RKO (cell line): Measurements from ENCODE around the gene FANCB.

Experiments
- DNase-seq: peaks from one replicate; pipeline ENCODE4 v3.0.0-alpha.2; 2016; ENCODE audit warnings: low spot score

The FANCB gene

DNA sequence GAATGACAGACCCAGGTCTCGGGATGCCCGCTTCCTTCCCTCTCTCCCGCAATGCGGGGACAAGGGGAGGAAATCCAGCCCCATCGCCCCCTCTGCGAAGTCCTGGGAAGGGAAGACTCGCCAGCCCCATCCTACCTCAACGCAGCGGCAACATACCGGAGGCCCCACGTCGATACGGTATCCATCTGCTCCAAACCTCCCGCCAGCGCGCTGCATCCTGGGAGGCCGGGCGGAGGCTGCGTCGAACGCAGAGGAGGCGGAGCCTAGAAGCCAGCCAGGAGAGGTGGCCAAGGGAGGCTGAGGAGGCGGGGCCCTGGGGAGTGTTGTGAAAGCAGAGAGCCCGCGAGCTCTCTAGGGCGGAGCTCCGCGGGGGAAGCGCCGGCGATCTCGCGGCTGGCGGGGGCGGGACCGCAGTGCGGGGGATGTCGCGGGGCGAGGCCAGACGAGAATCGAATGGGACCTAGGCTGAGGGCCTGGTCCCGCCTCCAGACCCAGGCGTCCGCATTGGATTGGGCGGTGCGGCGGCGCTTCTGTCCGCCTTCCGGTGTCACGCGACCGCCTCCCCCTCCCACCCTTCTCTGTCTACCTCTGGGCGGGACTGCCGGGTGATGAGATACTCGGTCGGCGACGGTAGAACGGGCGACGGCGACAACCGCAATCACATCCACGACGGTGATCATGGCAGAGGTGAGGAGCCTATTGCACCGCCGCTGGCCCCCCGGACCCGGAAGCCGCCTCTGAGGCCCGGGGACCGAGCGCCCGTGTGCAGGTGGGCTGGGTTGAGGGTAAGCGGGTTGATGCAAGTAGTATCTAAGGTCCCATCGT, at the start of gene FANCB, which contains the start of gene MOSPD2:
TSS of gene FANCB (minus strand) at position 219 of the 825 bp plus-strand sequence. CDS start 7,559 bp downstream, outside the sequence.
TSS of gene MOSPD2 (plus strand) at position 571 of the 825 bp plus-strand sequence. CDS start at position 679, 108 bp downstream.
- peak; percentile 91 for DNase-seq

DNA sequence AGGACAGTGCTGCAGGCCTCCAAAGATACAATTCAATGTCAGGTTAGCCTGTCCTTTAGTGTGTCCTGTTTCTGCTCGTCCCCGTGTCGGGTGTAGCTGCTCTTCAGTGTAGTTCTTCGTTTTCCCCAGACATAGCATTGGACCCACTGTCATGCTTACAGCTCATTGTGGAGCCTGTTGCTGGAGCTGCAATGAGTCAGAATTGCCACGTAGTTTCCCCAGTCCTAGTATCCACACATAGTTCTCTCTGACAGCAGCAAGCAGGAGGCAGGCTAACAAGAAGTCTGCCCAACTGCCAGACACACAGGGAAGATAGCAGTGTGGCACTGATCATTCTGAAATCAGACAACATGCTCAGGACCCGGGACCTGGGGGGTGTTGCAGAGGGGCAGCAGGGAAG, 49.6 kb upstream of the FANCB start:
- peak; percentile 63 for DNase-seq

- no peak for DNase-seq
Measured at GRCh38 chrX:14920196-14920595, 47.3 kb upstream of the FANCB start.

- DNase-seq: no peak
Measured at GRCh38 chrX:14919407-14919806, 46.5 kb upstream of the FANCB start.

DNA sequence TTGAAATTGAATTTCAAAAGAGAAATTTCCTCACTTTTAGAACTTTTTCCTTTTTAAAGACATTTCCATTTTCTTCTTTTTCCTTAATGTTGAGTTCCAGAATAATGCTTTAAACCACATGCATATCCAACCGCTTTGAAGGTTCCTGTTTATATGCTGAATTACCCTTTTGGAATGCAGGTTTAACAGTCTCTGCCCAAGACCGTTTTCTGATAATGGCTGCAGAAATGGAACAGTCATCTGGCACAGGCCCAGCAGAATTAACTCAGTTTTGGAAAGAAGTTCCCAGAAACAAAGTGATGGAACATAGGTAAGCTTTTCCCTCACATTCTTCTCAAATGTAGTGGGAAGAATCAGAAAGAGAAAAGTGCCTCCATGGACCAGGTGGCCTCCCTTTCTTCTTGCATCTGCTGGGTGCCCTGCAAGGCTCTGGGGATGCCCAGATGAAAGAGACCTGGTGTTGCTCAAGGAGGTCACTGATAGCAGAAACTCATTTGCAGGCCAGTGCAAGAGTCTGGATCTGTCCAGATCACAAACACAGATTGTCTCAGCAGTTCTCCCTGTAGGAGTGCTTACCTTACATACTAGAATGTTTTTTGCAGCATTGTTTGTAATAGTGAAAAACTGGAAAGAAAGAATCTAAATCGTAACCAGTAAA, 43.3 kb upstream of the FANCB start:
- DNase-seq: no peak

DNA sequence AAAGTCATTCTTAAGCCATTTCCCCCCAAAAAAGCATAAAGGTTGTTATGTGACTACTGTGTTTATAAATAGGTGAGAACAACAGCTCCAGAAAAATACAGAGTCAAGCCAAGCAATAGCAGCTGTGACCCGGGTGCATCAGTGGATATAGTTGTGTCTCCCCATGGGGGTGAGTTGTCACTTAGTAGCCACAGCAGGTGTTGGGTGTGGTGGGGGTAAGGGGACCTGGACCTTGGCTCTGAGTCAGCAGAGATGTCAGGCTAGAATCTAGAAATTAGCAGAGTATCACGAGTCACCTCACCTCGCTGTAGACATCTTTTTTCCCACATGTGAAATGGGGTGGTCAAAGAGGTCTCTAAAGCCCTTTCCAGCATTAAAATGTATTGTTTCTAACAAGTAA, 42.7 kb upstream of the FANCB start:
- DNase-seq: no peak

- no peak for DNase-seq
Measured at GRCh38 chrX:14913241-14913640, 40.4 kb upstream of the FANCB start.

DNA sequence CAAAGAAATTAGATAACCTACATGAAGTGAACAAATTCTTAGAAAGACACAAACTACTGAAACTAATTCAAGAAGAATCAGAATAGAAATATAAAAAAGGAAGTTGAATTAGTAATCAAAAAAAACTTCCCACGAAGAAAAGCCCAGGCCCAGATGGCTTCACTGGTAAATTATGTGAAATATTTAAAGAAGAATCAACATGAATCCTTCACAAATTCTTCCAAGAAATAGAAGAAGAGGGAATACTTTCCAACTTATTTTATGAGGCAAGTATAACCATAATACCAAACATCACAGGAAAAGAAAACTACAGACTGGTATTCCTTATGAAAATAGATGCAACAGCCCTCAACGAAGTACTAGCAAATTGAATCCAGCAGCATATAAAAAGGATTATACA, 31.0 kb upstream of the FANCB start:
- no peak for DNase-seq

GRCh38 chrX:14902537-14902936, 29.7 kb upstream of the FANCB start:
- DNase-seq: no peak

DNA sequence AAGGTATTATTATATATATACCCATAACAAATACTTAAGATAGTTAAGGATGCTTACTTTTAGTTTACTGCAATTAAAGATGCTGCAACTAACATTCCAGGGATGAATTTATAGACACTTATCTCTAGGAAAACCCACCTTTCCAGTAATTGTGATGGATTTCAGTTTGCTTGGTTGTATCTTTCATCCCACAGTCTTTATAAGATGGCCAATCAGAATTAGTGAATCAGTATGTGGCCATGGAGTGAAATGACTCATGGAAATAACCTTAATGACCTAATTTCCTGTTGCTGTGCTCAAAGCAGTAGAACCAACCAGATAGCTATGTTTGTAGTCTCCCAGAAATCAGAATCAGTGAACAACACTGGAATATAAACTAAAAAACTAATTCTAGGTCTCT, 26.7 kb upstream of the FANCB start:
- peak; percentile 84 for DNase-seq

DNA sequence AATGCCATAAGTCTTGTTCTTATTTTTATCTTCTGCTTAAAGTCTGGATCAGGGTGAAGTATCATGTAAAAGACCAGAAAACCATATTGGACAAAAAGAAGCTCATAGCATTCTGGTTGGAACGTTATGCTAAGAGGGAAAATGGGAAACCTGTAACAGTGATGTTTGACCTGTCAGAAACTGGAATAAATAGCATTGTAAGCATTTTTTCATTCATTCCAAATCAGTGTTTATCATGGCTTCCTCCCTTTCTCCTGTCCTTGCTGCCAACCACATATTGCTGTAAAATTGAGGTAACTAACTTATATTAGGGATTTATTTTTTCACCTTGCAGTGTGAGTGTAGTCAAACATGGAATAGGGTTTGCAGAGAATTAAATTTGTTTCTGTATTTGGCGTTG, 24.2 kb upstream of the FANCB start:
- no peak for DNase-seq

DNA sequence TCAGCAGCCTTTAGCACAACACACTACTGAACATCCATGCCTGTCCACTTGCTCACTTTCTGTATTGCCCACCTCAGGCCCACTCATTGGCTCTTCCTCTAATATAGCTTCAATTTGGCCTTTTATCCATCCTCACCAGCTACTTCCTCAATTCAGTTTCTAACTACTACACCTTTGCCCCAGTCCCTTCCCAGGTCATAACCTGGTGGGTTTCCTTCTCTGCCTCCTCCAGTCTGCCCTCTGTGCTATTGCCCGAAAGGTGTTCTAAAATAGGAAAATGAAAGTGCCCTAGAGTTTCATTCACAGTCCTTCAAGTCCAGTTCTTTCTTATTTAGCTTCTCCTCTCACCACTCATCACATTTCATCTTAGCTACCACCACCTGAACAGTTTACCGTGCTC, 23.4 kb upstream of the FANCB start:
- no peak for DNase-seq

DNA sequence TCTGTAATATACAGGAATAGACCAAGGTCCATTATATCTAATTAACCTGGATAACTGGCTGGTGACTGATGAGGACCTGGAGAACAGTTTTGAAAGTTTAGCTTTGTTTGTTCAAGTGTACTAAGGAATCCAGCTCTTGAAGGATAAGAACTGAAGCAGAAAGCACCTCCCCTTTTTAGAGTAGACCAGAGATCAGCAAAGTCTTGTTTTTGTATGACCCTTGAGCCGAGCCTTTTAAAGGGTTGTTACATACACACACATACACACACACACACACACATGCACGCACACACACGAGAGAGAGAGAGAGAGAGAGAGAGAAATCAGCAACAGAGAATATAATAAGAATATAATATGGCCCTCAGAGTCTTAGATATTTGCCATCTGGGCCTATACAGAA, 13.4 kb upstream of the FANCB start:
- DNase-seq: no peak

GRCh38 chrX:14884714-14885113, 11.8 kb upstream of the FANCB start:
- DNase-seq: no peak

DNA sequence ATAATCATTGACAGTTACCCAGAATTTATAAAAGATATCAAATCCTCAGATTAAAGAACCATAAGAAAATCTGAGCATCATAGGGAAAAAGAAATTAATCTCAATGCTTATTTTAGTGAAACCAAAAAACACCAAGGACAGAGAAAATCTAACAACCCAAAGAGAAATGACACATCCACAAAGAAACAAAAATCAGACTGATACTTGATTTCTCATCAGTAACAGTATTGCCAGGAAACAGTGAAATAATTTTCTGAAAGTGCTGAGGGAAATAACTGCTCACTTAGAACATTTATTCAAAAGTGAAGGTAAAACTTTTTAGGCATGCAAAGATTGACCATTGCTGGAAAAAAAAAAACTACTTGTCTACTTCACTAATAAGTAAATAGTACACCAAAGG, 11.0 kb upstream of the FANCB start:
- DNase-seq: no peak

- no peak for DNase-seq
Measured at GRCh38 chrX:14875624-14876023, 2.8 kb upstream of the FANCB start.

DNA sequence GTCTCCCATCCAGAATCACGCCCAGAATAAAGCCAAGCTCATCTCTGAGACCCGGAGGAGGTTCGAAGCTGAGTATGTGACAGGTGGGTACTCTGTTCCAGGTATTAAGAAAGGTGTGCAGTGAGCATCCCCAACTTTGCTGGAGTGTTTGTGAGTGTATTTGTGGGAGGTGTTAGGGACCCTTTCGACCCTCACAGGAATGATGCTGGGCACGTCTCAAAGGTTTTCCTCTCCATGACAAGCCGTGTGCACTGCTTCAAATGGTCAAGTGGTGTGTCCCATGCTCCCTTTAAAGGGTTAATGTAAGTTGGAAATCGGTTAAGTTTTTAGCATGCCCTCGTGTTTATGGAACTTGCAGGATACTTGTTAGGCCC, 794 bp upstream of the FANCB start:
- no peak for DNase-seq

GRCh38 chrX:14872355-14872754, 514 bp downstream of the FANCB start:
- DNase-seq: peak; percentile 30

- DNase-seq: no peak
Measured at GRCh38 chrX:14871767-14872166, 1.1 kb downstream of the FANCB start.

DNA sequence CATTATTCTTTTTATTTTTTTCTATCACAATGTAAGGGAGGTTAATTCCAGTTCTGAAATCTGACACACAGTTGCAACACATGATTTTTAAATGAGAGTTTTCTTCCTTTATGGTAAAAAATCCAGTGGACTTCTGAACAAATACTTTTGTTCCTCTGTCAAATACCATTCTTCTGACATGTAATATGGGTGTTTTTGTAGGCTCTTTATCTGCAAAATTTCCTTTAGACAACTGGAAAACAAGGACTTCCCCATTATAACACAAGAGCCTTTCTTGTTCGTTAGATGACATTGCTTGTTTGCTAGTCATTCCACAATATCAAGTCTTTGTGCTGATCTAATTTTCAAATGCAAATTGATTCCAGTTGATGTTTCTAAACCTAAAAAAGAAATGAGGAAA, 7.7 kb downstream of the FANCB start:
- no peak for DNase-seq

GRCh38 chrX:14864631-14865030, 8.2 kb downstream of the FANCB start:
- DNase-seq: no peak

GRCh38 chrX:14851526-14851925, 21.3 kb downstream of the FANCB start:
- no peak for DNase-seq

DNA sequence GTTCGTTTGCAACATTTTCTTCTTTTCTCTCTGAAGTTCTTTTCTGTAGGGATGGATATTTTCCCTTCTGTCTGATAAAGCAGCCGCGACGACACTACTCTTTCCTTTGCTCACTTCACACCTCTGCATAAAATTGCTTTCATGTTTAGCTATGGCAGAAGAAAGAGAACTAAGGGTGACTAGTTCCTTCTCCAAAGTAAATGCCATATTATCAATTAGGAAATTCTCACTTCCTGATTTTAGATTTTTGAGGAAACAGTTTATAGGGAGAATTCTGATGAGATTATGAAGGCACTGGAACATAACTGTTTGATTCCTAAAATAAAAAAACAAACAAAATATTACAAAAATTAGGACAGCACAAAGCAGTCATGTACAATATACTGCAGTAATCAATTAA, 29.2 kb downstream of the FANCB start:
- DNase-seq: no peak

DNA sequence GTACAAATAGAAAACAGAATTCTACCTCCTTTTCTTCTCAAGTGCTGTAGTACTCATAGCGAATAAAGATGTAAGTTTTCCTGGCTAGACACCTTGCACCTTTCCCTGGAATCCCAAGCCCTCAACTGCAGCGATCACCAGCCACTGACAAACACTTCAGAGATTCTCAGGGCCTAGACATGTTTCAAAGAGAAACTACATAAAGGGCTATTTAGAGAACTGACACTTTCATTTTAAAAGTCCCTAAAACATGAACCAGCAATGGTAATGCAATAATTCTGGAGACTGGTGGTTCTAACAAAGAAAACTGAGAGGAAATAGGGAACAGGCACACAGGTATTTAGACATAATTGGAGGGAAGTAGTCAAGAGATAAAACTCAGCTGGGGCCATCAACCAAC, 35.7 kb downstream of the FANCB start:
- DNase-seq: no peak
